GM08714 (cell line): ENCODE data around the gene ZNF774.
"Not testable (repeated sequence)": the region's sequence is repeated elsewhere in the genome, so short reads cannot be mapped to it uniquely, and the experiment has no call there.

Source experiments
- H3K4me3 ChIP-seq: fragments of 200-500 bp; sonication (Bioruptor generic); 2 replicates; pipeline ENCODE4 v1.5.1; 2014; ENCODE audit warnings: mild to moderate bottlenecking, low read length, inconsistent platforms
- ZNF274 ChIP-seq: IDR thresholded peaks from 2 replicates; pipeline ENCODE4 v1.6.1; 2012; ENCODE audit warnings: mild to moderate bottlenecking, low read depth, low read length

ZNF774 gene

GRCh38 chr15:90327311-90327710 lies 24.8 kb upstream of the ZNF774 start:
- no peak for TF ChIP-seq ZNF274
- no peak overlapping the region for H3K4me3 ChIP-seq

GRCh38 chr15:90334304-90334731 lies 17.8 kb upstream of the ZNF774 start:
- no peak overlapping the region for H3K4me3 ChIP-seq
- TF ChIP-seq ZNF274, result no peak

GRCh38 chr15:90336705-90337141 lies 15.4 kb upstream of the ZNF774 start:
- no peak overlapping the region for H3K4me3 ChIP-seq
- no peak for TF ChIP-seq ZNF274

- H3K4me3 ChIP-seq, result no peak overlapping the region
- no peak for TF ChIP-seq ZNF274
These were observed 14.8 kb upstream of the ZNF774 start for GRCh38 chr15:90337256-90337655.

- H3K4me3 ChIP-seq, result no peak overlapping the region
- no peak for TF ChIP-seq ZNF274
These were observed 13.6 kb upstream of the ZNF774 start for GRCh38 chr15:90338532-90338931.

GRCh38 chr15:90340345-90340744 lies 11.7 kb upstream of the ZNF774 start:
- no peak for TF ChIP-seq ZNF274
- H3K4me3 ChIP-seq, result no peak overlapping the region

GRCh38 chr15:90343302-90343790 lies 8.7 kb upstream of the ZNF774 start:
- no peak overlapping the region for H3K4me3 ChIP-seq
- no peak for TF ChIP-seq ZNF274

GRCh38 chr15:90344662-90345061 lies 7.4 kb upstream of the ZNF774 start:
- H3K4me3 ChIP-seq, result no peak overlapping the region
- no peak for TF ChIP-seq ZNF274

- TF ChIP-seq ZNF274, result no peak
- H3K4me3 ChIP-seq, result no peak overlapping the region
These were observed 6.2 kb upstream of the ZNF774 start for GRCh38 chr15:90345857-90346256.

- H3K4me3 ChIP-seq, result not testable (repeated sequence)
These were observed 4.5 kb upstream of the ZNF774 start for GRCh38 chr15:90347431-90348065.

- TF ChIP-seq ZNF274, result no peak
These were observed 3.6 kb upstream of the ZNF774 start for GRCh38 chr15:90348456-90348855.

GRCh38 chr15:90349072-90349471 lies 3.0 kb upstream of the ZNF774 start:
- TF ChIP-seq ZNF274, result no peak
- no peak overlapping the region for H3K4me3 ChIP-seq

More at GRCh38 chr15:90348456-90348855, 3.6 kb upstream of the ZNF774 start:
- H3K4me3 ChIP-seq, result no peak overlapping the region

GRCh38 chr15:90349821-90350220 lies 2.3 kb upstream of the ZNF774 start:
- no peak overlapping the region for H3K4me3 ChIP-seq
- TF ChIP-seq ZNF274, result no peak

- TF ChIP-seq ZNF274, result no peak
- H3K4me3 ChIP-seq, result peak overlapping the region; percentile 63; the same call in 1 of the 2 replicates
These were observed 491 bp upstream of the ZNF774 start for GRCh38 chr15:90351479-90352106.

- TF ChIP-seq ZNF274, result no peak
These were observed 2.9 kb downstream of the ZNF774 start for GRCh38 chr15:90354986-90355385.

More at GRCh38 chr15:90354986-90355385, 2.9 kb downstream of the ZNF774 start:
- H3K4me3 ChIP-seq, result no peak overlapping the region
